Stimulated activated CD8-positive, alpha-beta memory T cell treated with anti-CD3 and anti-CD28 coated beads, Interleukin-12 subunit alpha, Interleukin-12 subunit beta, amount 100 ng/mL, for 24 hours (primary cell): Measurements from ENCODE around the gene CCNF.
"Not testable (repeated sequence)": the region's sequence is repeated elsewhere in the genome, so short reads cannot be mapped to it uniquely, and the experiment has no call there.

Experiments
- DNase-seq: peaks from one replicate; pipeline ENCODE4 v3.0.0-alpha.2; 2020; ENCODE audit errors: extremely low read depth

The CCNF gene

GRCh38 chr16:2471653-2472487 is 42.6 kb downstream of the CCNF start:
- no peak for DNase-seq

- DNase-seq, result no peak
Measured at GRCh38 chr16:2472488-2472864, 43.2 kb downstream of the CCNF start.

GRCh38 chr16:2472885-2473445 is 43.7 kb downstream of the CCNF start:
- DNase-seq, result no peak

DNA sequence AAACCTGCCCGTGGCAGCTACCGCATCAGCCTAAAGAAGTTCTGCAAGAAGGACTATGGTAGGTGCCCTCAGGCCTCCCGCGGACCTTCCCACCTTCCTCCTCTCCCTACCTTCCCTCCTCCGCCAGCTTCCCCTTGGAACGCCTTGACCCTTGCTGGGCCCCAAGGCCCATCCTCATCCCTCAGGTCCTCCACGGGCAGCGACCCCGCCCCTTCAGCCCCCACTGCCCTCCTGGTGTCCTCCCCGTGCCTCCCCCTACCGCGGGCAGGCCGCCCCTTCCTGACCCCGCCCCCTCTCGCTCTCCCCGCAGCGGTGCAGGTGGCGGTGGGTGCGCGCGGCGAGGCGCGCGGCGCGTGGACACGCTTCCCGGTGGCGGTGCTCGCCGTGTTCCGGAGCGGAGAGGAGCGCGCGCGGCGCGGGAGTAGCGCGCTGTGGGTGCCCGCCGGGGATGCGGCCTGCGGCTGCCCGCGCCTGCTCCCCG is 44.2 kb downstream of the CCNF start:
- DNase-seq, result no peak

DNA sequence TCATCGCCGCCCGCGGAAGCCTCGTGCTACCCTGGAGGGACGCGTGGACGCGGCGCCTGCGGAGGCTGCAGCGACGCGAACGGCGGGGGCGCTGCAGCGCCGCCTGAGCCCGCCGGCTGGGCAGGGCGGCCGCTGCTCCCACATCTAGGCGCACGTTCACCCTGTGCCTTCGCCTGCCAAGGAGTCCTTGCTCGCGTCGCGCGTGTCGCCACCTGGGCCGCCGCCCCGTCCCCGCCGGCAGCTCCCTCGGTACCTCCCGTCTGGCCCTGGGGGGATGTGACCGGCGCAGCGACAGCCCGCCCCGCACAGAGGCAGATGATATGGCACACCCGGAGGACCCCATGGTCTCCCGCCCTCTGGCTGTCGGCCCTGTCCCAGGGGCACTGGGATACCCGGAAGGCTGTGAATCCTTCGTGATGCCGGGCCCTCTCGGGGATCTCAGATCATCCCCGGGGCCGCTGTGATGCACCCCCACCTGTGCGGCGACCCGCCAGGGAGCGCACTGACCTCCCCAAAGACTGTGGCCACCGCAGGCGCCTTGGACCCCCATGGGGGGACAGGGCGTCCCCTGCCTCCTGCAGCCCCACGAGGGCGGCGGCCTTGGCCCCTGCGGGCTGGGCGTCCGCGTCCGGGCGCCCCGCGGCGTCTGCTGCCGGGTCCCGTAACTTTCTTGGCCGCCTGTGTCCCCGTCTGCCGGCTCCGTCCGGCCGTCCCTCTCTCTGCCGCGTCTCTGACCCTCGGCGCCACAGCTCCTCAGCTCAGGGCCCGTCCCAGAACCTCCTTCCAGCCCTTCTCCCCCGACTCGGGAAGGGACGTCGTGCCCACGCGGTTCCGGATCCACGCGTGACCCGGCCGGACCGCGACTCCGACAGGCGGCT is 45.0 kb downstream of the CCNF start:
- no peak for DNase-seq

DNA sequence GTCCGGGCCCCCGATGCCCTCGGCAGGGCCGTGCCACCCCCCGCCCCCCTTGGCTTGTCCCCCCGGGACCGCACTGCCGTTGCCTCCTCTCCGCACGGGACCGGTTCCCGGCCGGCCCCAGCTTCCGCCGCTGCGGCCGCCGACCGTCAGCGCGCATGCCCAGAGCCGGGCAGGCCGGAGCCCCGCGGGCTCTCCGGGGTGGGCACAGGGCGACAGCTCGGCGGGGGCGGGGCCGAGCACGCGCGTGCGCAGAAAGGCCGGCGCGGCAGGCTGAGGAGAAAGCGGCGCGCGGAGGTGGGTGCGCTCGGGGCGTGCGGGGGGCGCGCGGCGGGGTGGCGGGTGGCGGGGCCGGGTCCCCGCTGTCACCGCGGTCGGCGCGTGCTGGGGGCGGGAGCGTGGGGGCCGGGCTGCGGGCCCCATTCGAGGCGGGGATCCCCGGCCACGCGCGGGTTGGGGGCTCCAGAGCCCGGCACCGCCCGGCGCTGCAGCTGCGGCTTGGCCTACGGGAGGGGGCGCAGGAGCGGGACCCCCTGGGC is 45.7 kb downstream of the CCNF start, which contains the start of gene TBC1D24:
TSS of gene TBC1D24 (plus strand) at position 251 of the 536 bp plus-strand sequence. CDS start 21,022 bp downstream, outside the sequence.
- DNase-seq, result peak; percentile 59

DNA sequence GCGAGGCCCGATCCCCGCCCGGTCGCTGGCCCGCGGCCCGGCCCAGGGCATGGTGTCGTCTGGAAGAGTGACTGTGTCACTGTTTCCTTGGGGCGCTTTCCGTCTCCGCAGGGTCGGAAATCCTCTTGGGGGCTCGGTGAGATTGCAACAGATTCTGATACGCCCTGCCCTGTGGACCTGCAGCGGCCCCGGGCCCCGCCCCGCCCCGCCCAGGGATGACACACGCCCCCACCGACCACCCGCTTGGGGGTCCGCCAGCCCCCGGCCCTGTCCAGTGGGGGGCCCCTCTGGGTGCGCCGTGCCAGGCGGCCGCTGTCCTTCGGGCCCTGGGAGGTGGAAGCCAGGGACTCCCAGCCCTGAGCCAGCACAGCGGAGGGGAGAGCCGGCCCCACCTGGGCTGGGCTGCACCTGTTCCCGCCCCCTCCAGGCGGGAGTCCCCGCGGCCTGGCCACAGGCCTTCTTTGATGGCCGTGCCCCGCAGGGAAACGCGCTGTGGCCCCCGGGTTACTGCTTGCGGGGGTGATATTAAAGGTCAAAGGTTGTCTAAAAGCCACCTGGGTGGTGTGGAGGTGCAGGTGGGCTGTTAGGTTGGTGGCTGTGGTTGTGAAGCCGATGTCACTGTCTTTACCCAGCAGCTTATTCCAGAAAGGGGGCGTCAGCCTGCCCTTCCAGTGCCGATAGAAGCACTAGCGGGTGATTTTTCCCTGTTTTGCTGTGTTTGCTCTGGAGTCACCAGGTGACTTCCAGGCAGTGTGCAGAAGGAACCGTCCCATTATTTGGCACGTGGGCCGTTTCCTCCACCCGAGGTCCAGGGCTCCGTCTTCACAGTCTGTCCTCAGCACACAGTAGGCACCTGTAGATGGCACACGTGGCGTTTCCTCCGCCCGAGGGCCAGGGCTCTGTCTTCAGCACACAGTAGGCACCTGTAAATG is 46.4 kb downstream of the CCNF start:
- DNase-seq, result no peak

DNA sequence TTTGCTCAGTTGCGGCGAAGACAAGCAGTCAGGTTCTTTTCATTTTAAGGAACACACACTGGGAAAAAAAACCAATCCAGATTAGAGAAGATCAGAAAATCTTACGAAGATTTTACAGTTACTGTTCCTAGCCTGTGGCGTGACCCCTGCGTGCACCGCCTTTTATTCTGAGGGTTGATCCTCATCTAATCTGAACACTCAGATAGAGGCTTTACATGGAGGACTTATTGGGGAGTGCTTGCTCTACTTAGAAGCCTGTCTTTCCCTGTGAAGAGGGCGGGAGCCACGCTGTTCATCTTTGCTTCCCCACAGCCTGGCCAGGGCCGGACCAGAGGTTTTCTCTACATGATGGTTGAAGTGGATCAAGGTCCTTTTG is 47.1 kb downstream of the CCNF start:
- DNase-seq, result no peak

DNA sequence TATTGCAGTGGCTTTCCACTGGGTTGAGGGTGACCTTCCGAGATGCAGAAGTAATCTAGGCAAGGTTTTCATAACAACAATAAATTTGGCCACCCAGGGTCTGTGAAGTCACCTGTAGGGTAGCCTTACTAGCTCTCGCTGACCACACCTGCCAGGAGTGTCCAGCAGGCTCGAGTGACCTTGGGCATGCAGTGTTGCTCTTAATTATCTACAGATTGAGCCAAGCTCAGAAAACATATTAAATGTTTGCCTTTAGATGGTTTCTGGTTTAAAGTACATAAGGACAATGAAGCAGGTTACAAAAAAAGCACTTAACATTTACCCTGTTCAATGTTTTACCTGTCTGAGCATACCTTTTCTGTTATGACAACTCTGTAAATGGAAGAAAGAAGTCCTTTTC is 47.5 kb downstream of the CCNF start:
- DNase-seq, result no peak

DNA sequence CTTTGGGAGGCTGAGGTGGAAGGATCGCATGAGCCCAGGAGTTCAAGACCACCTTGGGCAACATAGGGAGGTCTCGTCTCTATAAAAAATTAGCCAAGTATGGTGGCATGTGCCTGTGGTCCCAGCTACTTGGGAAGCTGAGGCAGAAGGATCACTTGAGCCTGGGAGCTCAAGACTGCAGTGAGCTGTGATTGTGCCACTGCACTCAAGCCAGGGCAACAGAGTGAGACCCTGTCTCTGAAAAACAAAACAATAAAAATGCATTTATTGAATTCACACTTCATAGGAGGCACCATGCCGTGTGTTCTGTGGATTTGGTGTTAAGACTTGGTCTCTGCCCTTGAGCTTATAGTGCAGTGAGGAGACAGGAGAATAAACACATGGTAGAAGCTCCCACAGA is 48.1 kb downstream of the CCNF start:
- no peak for DNase-seq

DNA sequence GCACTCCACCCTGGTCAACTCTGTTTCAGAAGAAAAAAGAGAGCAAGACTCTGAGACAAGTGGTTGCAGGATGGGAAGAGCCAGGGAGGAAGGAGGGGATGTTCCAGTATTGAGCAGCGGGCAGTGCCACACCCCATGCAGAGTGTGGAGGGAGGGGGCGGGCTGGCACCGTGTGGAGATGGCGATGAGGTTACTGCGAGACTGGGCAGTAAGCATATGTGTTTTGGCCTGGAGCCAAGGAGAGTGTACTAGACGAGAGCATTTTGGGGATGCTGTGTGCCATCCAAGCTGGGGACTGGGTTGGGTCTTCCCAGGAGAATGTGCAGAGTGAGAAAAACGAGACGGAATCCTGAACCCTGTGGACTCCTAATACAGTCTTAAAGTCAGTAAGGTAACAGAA is 49.0 kb downstream of the CCNF start:
- DNase-seq, result no peak

DNA sequence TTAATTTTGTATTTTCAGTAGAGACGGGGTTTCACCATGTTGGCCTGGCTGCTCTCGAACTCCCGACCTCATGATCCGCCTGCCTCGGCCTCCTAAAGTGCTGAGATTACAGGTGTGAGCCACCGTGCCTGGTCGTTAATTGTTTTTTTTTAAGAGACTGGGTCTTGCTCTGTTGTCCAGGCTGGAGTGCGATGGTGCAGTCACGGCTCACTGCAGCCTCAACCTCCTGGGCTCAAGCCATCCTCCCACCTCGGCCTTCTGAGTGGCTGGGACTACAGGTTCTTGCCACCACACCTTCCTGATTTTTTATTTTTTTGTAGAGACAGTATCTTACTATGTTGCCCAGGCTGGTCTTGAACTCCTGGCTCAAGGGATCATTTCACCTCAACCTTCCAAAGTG is 50.7 kb downstream of the CCNF start:
- DNase-seq, result not testable (repeated sequence)

GRCh38 chr16:2480948-2481347 is 51.7 kb downstream of the CCNF start:
- DNase-seq, result no peak

DNA sequence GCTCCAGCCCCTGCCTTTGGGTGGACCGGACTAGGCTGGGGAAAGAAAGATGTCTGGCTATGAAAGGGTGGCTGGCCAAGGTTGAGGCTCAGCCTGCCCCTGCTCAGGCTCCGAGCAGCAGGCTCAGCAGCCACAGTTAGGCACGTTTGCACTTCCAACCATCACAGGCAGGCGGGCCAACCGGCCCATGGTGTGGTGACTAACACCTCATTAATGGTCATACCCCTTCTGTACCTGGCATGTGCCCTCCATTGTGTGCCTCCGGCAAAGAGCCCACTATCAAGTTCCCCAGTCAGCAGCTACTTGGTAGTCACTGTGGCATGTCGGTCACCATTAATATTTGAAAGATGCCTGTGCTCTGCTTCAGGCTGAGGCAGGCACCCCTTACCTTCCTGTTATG is 52.4 kb downstream of the CCNF start:
- no peak for DNase-seq

DNA sequence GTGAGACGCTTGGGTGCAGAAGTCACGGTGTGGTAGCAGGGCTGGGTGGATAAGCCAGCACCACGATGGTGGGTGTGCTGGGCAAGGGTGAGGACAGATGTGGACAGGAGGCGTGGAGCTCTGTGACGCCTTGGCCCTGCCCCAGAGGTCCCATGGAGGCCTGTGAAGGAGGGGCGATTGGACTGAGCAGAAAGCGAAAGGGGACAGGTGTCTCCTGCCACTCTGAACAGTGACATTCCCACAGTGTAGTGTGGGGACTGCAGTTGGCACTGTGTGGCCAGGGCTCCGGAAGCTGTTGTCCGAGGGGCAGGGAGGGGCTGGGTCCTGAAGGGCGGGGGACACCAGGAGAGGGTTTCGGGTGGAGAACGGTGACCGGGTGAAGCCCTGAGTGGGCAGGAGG is 53.0 kb downstream of the CCNF start:
- no peak for DNase-seq

DNA sequence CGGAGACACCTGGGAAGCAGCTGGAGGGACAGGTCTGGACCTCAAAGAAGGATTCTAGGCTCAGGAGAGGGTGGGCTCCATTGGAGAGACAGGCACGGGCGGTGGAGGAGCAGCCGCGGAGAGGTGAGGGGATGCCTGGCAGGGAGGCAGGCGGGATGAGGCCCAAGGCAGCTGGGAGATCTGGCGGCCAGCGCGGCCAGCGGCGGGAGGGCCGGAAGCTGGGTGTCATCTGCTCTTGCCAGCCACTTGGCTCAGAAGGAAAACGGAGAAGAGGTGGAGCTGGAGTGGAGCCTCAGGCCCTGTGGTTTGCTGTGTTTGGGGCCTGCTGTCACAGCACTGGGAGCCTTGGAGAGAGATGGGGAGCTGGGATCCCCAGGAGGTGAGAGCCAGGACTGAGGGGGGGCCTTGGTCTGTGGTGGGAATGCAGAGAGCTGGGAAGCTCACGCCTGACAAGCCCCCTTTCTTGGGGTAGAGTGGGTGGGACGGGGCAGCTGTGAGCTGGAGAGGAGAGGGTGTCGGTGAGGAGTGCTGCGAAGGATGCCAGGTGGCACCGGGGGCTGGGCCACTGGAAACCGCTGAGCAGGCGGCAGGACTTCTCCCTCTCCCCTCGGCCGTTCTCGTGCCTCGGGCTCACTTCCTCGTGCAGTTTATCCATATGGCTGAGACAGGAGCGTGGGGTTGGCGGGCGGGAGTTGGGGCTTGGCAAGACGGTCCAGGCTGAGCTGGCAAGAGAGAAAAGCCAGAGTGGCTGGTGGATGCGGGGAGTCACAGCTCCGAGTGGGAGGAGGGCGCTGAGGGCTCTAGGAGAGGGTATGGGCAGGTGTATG is 53.7 kb downstream of the CCNF start:
- no peak for DNase-seq

DNA sequence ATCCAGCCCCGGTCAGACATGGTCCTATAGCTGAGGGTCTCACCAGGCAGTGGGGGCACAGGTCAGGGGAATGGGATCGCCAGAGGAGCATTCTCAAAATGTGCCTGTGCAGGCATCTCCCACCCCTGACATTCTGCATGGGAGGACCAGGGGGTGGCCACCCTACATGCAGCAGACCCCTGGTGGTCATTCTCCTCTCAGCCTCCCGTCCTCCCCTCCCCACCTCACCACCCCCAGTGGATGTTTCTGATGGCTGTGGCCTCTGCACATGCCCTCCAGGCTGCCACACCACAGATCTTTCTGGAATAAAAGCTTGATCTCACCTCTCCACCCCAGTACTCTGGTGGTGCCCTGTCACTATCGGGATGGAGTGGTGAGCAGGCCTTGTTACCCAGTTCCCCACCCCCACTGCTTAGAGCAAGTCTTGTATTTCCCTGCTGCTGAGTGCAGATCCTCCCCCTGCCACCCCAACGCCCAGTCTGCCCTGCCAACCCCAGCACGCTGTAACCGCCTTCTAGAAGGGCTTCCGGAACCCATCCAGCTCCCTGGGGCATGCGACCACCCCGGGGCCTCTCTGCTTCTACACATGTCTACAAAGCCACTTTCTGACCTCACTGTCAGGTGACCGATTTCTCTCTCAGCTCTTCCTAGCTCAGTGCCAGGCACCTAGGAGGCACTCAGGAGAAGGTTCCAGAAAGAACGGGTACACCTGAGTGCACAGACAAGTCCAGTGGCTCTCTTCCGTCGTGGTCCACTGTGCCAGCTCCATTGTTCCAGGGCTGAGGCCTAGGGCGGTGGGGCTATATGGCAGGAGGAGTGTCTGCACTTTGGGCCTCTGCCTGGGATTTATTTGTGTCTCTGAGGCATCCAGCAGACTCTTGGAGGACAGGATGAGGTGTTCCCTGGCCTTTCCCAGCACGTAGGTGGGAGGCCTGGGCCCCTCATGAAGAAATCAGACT is 55.0 kb downstream of the CCNF start:
- no peak for DNase-seq

- no peak for DNase-seq
Measured at GRCh38 chr16:2484898-2485508, 55.8 kb downstream of the CCNF start.
